Transverse colon (tissue), 4 donors: Measurements from ENCODE around the gene SLC25A29.

ENCODE experiments used
- CTCF ChIP-seq, 5 experiments: fragments of 200-600 bp in 3 of 5; fragments of 450-650 bp in 2 of 5; sonication (generic) in 3 of 5; IDR thresholded peaks; 1 replicate in 2 of 5; 2 replicates in 3 of 5; pipeline ENCODE4 v1.5.1; 2016 to 2017; ENCODE audit warnings: antibody characterized with exemption in 5 of 5, inconsistent platforms in 3 of 5, mild to moderate bottlenecking in 2 of 5, moderate library complexity in 1 of 5
- POLR2A ChIP-seq: fragments of 450-650 bp; IDR thresholded peaks from one replicate; pipeline ENCODE4 v1.6.1; 2016; ENCODE audit warnings: antibody characterized with exemption, mild to moderate bottlenecking, moderate library complexity
- POLR2AphosphoS5 ChIP-seq, 3 donors: sonication (generic); formaldehyde crosslinking; IDR thresholded peaks; one replicate each; pipeline ENCODE4 v1.6.1; 2016; ENCODE audit warnings: antibody characterized with exemption in 3 of 3

GRCh38 chr14:100262545-100262944 is 43.7 kb downstream of the SLC25A29 start:
- TF ChIP-seq CTCF (IDR thresholded peaks at IDR 0.05), result no peak
- no peak for TF ChIP-seq POLR2AphosphoS5 (IDR thresholded peaks at IDR 0.05)
- TF ChIP-seq POLR2A, result no peak
